HG03060 (cell line): ENCODE measurements around the gene SCAMP3.

Experiments used
- ATAC-seq: cut with Tn5 transposase; IDR thresholded peaks from one replicate; pipeline ENCODE4 v1.9.1; 2021; ENCODE audit warnings: low read depth, moderate number of reproducible peaks; ENCODE audit not compliant: unreplicated experiment

SCAMP3 gene

DNA sequence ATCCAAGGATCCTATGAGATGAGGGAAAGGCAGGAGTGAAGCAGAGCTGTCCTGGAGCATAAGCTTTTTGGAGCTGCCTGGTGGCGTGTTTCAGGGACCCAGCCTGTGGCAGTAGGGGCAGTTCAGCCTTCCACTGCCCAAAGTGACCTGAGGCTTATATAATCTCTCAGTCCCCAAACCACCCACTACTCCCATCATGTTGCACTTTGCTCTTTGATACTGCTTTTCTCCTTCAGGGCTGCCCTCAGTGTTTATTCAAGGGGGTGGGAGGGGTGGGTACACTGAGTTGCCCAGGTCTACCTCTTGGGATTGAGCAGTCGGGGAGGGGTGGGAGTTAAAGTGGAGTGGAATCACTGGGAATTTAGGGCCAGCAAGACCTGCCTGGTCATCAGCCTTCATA lies 24.4 kb upstream of the SCAMP3 start:
- no peak for ATAC-seq

- ATAC-seq: no peak
These were observed 23.5 kb upstream of the SCAMP3 start for GRCh38 chr1:155285631-155286044.

- no peak for ATAC-seq
These were observed 22.9 kb upstream of the SCAMP3 start for GRCh38 chr1:155285063-155285462.

GRCh38 chr1:155284476-155284875 lies 22.3 kb upstream of the SCAMP3 start:
- ATAC-seq: no peak

GRCh38 chr1:155282488-155283091 lies 20.4 kb upstream of the SCAMP3 start:
- no peak for ATAC-seq

DNA sequence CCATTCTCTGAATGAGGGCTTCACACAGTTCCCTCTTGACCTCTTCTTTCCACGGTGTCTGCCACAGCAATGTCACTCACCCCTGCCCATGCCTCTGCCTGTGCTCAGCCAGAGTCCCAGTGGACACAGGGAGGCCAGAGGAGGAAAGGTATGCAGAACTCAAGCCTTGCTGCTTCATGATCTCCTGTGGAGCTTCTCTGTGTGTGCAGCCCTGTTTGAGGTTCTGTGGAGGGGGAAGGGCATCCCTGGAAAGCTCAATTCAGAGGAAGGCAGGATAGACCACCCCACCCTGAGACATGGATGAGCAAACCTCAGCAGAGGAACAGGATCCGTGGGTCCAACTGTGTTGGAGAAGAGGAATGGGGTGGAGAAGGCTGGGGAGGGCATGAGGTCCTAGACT lies 17.1 kb upstream of the SCAMP3 start:
- ATAC-seq: no peak

- no peak for ATAC-seq
These were observed 16.6 kb upstream of the SCAMP3 start for GRCh38 chr1:155278689-155279160.

GRCh38 chr1:155277902-155278688 lies 15.9 kb upstream of the SCAMP3 start:
- no peak for ATAC-seq

- ATAC-seq: peak; percentile 33
These were observed 15.1 kb upstream of the SCAMP3 start, which contains the start of gene HCN3 for GRCh38 chr1:155277070-155277901. HCN3 (plus strand) TSS chr1:155277463; CDS start chr1:155277591, 128 bp downstream.

GRCh38 chr1:155273343-155274245 lies 11.4 kb upstream of the SCAMP3 start, which contains the start of gene CLK2:
CLK2 (minus strand) TSS chr1:155273504; CDS start chr1:155270977, 2,527 bp downstream.
- ATAC-seq: no peak

DNA sequence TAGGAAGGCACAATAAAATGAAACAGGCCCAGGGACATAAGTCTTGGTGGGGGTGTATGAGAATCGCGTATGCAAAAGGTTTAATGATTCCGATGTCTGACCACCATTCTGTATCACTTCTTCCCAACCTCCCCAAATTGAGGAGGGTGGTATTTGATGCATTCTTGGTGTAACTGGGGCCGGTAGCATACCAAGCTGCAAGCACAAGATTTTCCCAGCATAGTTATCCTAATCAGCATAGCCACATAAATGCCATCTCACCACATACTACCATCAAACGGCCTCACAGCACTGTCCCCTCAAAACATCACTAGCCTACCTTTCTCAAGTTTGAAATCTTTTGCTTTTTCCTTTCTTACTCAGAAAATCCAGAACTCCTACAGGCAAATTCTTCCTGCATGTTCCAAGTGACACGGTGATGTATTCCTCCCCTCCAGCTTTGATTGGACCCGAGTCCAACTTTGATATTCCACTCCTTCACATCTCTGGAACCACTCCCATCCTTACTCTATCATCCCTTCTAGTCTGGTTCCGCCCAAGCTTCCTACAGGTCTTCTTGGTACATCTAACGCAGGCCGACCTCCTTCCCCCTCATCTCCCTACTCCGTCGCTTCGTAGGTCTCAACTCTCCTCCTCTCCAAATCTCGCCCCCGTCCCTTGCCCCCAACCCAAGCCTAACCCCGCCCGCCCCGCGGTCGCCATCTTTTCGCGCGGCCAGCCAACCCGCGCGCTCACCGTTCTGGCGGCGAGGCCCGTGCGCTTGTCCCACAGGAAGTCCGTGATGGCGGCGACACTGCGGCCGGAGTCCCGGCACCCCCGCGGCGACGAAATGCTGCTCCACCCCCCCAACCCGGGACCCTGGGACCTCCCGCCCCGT lies 10.5 kb upstream of the SCAMP3 start:
- ATAC-seq: no peak

DNA sequence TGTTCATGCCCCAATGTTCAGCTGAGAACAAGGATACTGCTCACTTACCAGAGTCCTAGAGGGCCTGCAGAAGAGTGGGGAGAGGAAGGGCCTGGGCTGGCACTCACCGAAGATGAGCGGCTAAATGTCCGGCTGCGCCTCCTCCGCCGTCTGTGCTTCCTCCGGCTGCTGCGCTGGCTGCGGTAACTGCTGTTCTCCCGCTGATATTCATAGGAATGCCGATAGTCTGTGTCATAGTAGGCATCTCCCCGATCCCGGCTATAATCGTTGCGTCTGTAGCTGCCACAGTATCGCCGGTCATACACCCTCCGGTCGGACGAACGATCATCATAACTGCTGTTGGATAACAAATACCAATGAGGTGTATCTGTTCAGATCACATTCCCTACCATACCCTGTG lies 7.2 kb upstream of the SCAMP3 start:
- ATAC-seq: no peak

DNA sequence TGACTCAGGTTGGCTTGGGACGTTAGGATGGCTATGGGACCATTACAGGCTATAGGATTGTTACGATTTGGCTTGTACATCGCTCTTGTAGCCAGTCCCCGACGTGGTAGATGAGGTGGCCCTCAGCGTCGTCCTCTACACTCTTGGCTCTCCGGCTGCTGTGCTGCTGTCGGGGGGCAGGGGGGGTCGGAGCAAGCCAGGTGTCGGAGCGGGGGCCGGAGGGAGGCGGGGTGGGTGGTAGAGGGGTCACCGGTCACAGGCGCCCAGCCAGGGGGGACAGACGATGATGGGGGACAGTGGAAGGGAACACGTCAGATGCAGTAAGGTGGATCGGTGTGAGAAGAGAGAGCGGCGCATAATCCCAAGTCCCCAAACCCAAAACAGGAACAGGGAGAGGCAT lies 6.5 kb upstream of the SCAMP3 start:
- no peak for ATAC-seq

- ATAC-seq: no peak
These were observed 5.2 kb upstream of the SCAMP3 start for GRCh38 chr1:155267373-155267772.

GRCh38 chr1:155266553-155266952 lies 4.4 kb upstream of the SCAMP3 start:
- no peak for ATAC-seq

- no peak for ATAC-seq
These were observed 907 bp upstream of the SCAMP3 start for GRCh38 chr1:155263067-155263466.

DNA sequence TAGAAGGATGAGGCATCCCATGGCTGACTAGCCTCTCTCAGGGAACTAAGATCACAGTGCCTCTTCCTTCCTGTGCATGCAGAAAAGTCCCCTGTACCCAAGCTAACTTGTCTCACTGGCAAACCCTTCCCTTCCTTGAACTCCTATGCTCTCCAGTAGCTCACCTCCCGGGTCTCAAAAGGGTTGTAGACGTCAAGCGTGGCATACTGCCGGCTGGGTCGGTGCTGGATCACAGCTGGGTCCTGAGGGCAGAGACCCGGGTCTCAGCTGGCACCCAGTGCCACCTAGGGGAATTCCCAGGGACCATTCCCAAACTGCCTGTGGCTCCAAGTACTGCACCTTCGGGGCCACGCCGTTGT lies 688 bp downstream of the SCAMP3 start:
- no peak for ATAC-seq

- ATAC-seq: no peak
These were observed 1.9 kb downstream of the SCAMP3 start for GRCh38 chr1:155260276-155260675.
